GM21825 (cell line): ENCODE measurements around the gene TCOF1.

Experiments used
- ATAC-seq: cut with Tn5 transposase; IDR thresholded peaks from one replicate; pipeline ENCODE4 v1.9.1; 2021; ENCODE audit warnings: mild to moderate bottlenecking, moderate library complexity; ENCODE audit not compliant: unreplicated experiment

TCOF1 gene

GRCh38 chr5:150389531-150390266 is 32.2 kb downstream of the TCOF1 start:
- no peak for ATAC-seq

- no peak for ATAC-seq
These were observed 33.8 kb downstream of the TCOF1 start for GRCh38 chr5:150391064-150391834.

- ATAC-seq: no peak
These were observed 34.5 kb downstream of the TCOF1 start for GRCh38 chr5:150391986-150392385.

- ATAC-seq: no peak
These were observed 35.2 kb downstream of the TCOF1 start for GRCh38 chr5:150392680-150393079.

- ATAC-seq: no peak
These were observed 35.7 kb downstream of the TCOF1 start for GRCh38 chr5:150393096-150393645.

DNA sequence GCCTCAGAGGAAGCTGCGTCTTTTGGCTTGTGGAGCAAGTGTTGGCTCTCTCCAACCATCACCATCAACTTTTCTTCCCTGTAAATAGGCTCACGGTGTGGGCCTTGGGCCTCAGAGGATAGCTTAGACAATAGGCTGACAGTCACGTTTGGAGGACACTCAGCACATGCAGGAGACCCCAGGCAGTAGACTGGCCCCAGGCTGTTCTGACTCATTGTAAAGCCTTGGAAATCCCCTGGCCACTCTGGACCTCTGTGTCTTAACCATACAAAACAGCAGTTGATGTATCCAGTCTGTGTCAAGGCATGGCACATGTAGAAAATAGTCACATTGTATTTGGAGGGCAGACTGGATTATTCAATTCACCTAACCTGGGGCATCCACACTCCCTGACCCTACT is 36.6 kb downstream of the TCOF1 start:
- no peak for ATAC-seq

GRCh38 chr5:150394912-150395687 is 37.6 kb downstream of the TCOF1 start:
- no peak for ATAC-seq

DNA sequence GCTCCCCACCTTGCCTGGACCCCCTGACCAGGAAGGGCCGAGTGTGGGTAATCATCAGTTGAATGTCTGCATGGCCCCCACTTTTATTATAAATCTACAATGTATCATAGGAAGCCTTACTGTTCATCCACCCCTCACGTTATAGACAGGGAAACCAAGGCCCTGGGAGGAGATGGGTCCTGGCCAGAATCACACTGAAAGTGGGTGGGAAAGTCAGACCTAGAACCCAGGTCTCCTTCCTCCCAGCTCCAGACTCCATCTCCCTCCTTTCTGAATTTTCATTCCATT is 38.1 kb downstream of the TCOF1 start:
- ATAC-seq: no peak

- ATAC-seq: no peak
These were observed 38.8 kb downstream of the TCOF1 start for GRCh38 chr5:150396267-150396666.

DNA sequence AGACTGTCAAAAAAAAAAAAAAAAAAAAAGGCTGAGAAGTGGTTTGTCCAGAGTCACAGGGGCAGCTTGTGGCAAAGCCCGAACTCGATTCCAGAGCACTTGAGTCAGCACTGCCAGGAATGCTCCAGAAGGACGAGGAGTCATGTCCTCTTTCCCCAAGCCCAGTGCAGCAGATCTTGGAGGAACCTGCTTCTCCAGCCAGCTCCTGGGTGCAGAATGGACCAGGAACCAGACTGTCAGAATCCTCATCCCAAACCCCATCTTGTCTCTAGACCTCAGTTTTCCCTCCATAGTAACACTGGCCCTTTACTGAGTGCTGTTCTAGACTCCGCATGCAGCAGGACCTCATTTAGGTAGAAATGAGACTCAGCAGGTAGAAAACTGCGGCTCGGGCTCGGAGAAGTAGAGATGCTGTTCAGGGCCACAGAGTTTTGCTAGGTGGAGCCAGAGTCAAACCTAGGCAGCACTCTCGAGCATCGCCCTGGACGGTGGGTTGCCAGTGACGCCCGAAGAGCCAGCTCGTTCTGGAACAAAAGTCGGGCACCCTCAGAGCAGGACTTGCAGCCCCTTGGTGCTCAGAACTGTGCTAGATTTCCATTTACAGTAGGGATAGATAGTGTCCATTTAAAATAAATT is 39.8 kb downstream of the TCOF1 start:
- ATAC-seq: no peak

DNA sequence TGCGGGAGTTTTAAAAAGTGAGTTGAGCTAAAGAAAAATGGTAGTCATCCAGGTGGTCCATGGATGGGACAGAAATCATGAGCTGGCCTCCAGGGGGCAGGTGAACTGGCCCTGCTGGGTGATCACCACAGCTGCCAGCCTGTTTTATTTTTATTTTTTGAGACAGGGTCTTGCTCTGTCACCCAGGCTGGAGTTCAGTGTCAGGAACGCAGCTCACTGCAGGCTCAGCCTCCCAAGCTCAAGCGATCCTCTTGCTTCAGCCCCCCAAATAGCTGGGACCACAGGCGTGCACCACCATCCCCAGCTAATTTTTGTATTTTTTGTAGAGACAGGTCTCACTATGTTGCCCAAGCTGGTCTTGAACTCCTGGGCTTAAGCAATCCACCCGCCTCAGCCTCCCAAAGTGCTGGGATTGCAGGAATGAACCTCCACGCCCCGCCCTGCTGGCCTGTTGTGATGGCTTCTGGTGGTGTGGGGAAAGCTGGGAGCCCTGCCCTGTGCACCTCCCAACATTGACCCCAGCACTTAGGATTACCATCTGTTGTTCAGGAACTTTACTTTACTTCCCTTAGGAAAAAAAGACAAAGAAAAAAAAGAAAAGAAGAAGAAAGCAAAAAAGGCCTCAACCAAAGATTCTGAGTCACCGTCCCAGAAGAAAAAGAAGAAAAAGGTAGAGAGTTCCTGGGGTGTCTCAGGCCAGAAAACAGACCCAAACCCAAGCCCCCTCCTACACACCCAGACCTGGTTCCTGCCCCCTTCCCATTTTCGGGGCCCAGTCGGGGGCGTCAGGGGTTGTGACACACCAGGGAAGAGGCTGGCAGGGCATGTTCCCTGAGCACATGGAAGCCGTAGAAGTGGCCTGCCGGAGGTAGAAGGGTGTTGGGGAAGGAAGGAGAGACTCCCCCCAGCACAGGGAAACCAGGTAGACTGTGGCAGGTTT is 40.6 kb downstream of the TCOF1 start:
- ATAC-seq: no peak

GRCh38 chr5:150398722-150399523 is 41.4 kb downstream of the TCOF1 start:
- ATAC-seq: peak; percentile 55

DNA sequence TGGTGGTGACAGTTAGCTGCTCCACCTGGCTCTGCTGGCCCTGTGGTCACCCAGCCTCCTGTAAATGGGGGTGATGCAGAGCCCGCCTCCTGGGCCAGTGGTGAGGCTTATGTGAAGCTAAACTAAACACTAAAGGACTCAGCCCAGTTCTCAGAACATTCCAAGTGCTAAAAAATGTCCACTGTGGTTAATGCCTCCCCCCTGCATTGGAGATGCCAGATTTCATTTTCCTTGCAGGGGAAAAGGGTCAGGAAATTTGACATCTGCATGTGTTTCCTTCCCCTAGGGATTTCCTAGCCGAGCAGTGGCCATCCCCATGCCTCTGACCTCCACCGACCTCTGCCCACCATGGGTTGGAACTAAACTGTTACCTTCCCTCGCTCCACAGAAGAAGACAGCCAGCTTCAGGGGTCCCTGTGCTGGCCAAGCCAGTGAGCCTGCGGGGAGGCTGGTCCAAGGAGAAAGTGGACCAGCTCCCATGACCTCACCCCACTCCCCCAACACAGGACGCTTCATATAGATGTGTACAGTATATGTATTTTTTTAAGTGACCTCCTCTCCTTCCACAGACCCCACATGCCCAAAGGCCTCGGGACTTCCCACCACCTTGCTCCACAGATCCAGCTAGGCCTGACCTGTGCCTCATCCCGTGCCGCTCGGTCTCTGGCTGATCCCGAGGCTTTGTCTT is 42.2 kb downstream of the TCOF1 start:
- no peak for ATAC-seq

- no peak for ATAC-seq
These were observed 43.0 kb downstream of the TCOF1 start for GRCh38 chr5:150400316-150401075.

GRCh38 chr5:150401076-150401375 is 43.5 kb downstream of the TCOF1 start:
- no peak for ATAC-seq

- ATAC-seq: no peak
These were observed 44.1 kb downstream of the TCOF1 start for GRCh38 chr5:150401376-150402228.

- ATAC-seq: no peak
These were observed 44.8 kb downstream of the TCOF1 start for GRCh38 chr5:150402229-150402773.
